Upper lobe of right lung (tissue), 1 donor: ENCODE measurements around the gene CRB3. TPM values are rescaled to one million over a fixed set of nuclear protein-coding genes. Genes with fewer than 3 reads are reported as not detected.

ENCODE experiments used
- ATAC-seq: fragments of 200-7000 bp; cut with Tn5 transposase; one replicate; pipeline ENCODE4 v1.9.1; 2020; ENCODE audit warnings: mild to moderate bottlenecking, moderate library complexity
- DNase-seq: peaks from one replicate; pipeline ENCODE4 v3.0.0-alpha.2; 2020
- H3K27ac ChIP-seq: fragments of 200-600 bp; one replicate; pipeline ENCODE4 v1.8.0; 2022
- H3K27me3 ChIP-seq: fragments of 200-600 bp; one replicate; pipeline ENCODE4 v1.8.0; 2022; ENCODE audit warnings: mild to moderate bottlenecking
- H3K36me3 ChIP-seq: fragments of 200-600 bp; one replicate; pipeline ENCODE4 v1.8.0; 2022
- H3K4me1 ChIP-seq: fragments of 200-600 bp; one replicate; pipeline ENCODE4 v1.8.0; 2022
- H3K4me3 ChIP-seq: fragments of 200-600 bp; one replicate; pipeline ENCODE4 v1.8.0; 2022; ENCODE audit warnings: mild to moderate bottlenecking
- H3K9me3 ChIP-seq: fragments of 200-600 bp; one replicate; pipeline ENCODE4 v1.8.0; 2022
- CTCF ChIP-seq: fragments of 200-600 bp; IDR thresholded peaks from one replicate; pipeline ENCODE4 v1.8.0; 2022; ENCODE audit warnings: antibody characterized with exemption
- intact Hi-C: fragments of 100-400 bp; cut with DNase I; formaldehyde crosslinking; loops from one replicate; pipeline ENCODE4 v1.11.0; 2022
- total RNA-seq: library from RNA; stranded (reverse); fragmentation: NEBNext Ultra II Directional; extraction: Animal tissue kit (Norgen Biotek cat#: 25700); gene quantifications from one replicate; pipeline ENCODE4 v1.2.1, GENCODE V29; 2021
- donor health status: DM: no; HTN: yes; CAD: no; lungs with severe emphysema.

The CRB3 gene
- total RNA-seq, 1 donor from 2014 or later, result 48.4 TPM

GRCh38 chr19:6458695-6459261 lies 5.3 kb upstream of the CRB3 start:
- Histone ChIP-seq H3K4me3 (peak overlapping the region; percentile 84), H3K9me3 (peaks cover 4% of the 10 kb centered on the region), H3K4me1 (peaks cover 10% of the 10 kb centered on the region), H3K27me3 (peaks cover 2% of the 10 kb centered on the region), H3K27ac (no peak overlapping the region), H3K36me3 (no peaks in the 10 kb centered on the region)
- intact Hi-C loops, result no loop called here
- ATAC-seq (peak; percentile 6), DNase-seq (no peak)
- TF ChIP-seq CTCF, result no peak

GRCh38 chr19:6459262-6460098 lies 4.6 kb upstream of the CRB3 start, which contains the start of gene SLC25A23:
TSS of gene SLC25A23 (minus strand) at chr19:6459792. CDS start at chr19:6459628, 164 bp downstream.
- peaks cover 9% of the 10 kb centered on the region for H3K27me3 ChIP-seq
- no peaks in the 10 kb centered on the region for H3K36me3 ChIP-seq
- ATAC-seq (peak; percentile 67), DNase-seq (peak; percentile 89)
- peaks cover 10% of the 10 kb centered on the region for H3K4me1 ChIP-seq
- no peaks in the 10 kb centered on the region for H3K9me3 ChIP-seq
- peak within 1 kb of the TSS; percentile 84 for H3K4me3 ChIP-seq
- intact Hi-C loops, result no loop called here
- TF ChIP-seq CTCF, result no peak
- H3K27ac ChIP-seq, result peak within 1 kb of the TSS; percentile 83

- H3K27ac ChIP-seq, result peak overlapping the region; percentile 83
- ATAC-seq, result peak; percentile 89
- H3K4me3 ChIP-seq, result peak overlapping the region; percentile 84
- peak; percentile 56 for TF ChIP-seq CTCF
- intact Hi-C loops, result no loop called here
- DNase-seq, result peak; percentile 98
- peaks cover 11% of the 10 kb centered on the region for H3K27me3 ChIP-seq
- peaks cover 10% of the 10 kb centered on the region for H3K4me1 ChIP-seq
- H3K9me3 ChIP-seq, result no peaks in the 10 kb centered on the region
- H3K36me3 ChIP-seq, result no peaks in the 10 kb centered on the region
These were observed 3.8 kb upstream of the CRB3 start for GRCh38 chr19:6460099-6460884.

GRCh38 chr19:6465006-6465405 lies 935 bp downstream of the CRB3 start:
- Histone ChIP-seq H3K36me3 (no peaks in the 10 kb centered on the region), H3K27me3 (peaks cover 11% of the 10 kb centered on the region), H3K4me1 (no peaks in the 10 kb centered on the region), H3K9me3 (no peaks in the 10 kb centered on the region), H3K4me3 (peak overlapping the region; percentile 54), H3K27ac (no peak overlapping the region)
- TF ChIP-seq CTCF, result no peak
- ATAC-seq (peak; percentile 41), DNase-seq (peak; percentile 71)
- intact Hi-C loops, result no loop called here

- Histone ChIP-seq H3K27ac (no peak overlapping the region), H3K9me3 (no peaks in the 10 kb centered on the region), H3K4me1 (no peaks in the 10 kb centered on the region), H3K4me3 (no peak overlapping the region), H3K27me3 (peaks cover 11% of the 10 kb centered on the region), H3K36me3 (no peaks in the 10 kb centered on the region)
- intact Hi-C loops, result no loop called here
- ATAC-seq, result no peak
- no peak for TF ChIP-seq CTCF
- no peak for DNase-seq
These were observed 1.6 kb downstream of the CRB3 start for GRCh38 chr19:6465663-6466062.
